ENCODE data around the gene SEC61A1.
A peak's percentile ranks its signal among the peaks of the same experiment; 100 is the strongest.

Gene SEC61A1

DNA sequence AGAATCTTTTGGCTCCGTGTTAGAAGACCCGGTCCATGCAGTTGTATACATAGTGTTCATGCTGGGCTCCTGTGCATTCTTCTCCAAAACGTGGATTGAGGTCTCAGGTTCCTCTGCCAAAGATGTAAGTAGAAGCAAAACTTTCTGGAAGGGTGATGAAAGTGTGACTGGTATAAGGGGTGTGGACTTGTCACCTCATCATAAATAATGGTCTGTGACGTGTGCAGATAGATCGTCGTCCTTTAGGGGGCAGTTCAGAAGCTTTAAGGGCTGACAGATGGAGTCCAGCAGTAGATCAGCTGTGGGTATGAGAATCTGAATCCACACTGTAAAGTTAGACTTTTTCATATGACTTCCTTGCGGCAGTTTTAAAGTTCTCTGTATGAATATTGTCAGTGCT, 15.3 kb downstream of the SEC61A1 start:
- H2BK5ac ChIP-seq (ENCODE audit: low read length): no peak overlapping the region
- DNase-seq (ENCODE audit: low spot score): no peak
- H4K8ac ChIP-seq (ENCODE audit: low read depth, low read length): no peak overlapping the region
- H2BK120ac ChIP-seq (ENCODE audit: low read depth, low read length): no peak overlapping the region
- no peak overlapping the region for H2AFZ ChIP-seq (ENCODE audit: low read length)
- no peaks in the 10 kb centered on the region for H3K27me3 ChIP-seq (ENCODE audit: control insufficient read depth in 3 of 3, insufficient read depth in 3 of 3, low read depth in 1 of 3, low read length in 3 of 3)
- no peaks in the 10 kb centered on the region for H3K79me1 ChIP-seq (ENCODE audit: low read depth, low read length)
- no peak overlapping the region for H3K23ac ChIP-seq (ENCODE audit: low read depth, low read length, poor library complexity)
- WGBS, 2 donors (ENCODE audit: extremely low coverage in 2 of 2, insufficient read length in 2 of 2, insufficient replicate concordance in 1 of 2): no CpG with 5 or more reads among the region's 7 CpGs
- no peak overlapping the region for H3K14ac ChIP-seq (ENCODE audit: low read length)
- H3K27ac ChIP-seq (replicated peaks; ENCODE audit: low read length): no peak overlapping the region
- H3K9ac ChIP-seq (ENCODE audit: low read depth, low read length, poor library complexity): no peak overlapping the region
- H3K4me1 ChIP-seq (ENCODE audit: control insufficient read depth in 2 of 2, insufficient read depth in 1 of 2, low read depth in 1 of 2, low read length in 2 of 2): no peaks in the 10 kb centered on the region
- H4K91ac ChIP-seq (ENCODE audit: low read depth, low read length, poor library complexity): no peak overlapping the region
- H3K4me2 ChIP-seq (ENCODE audit: insufficient read depth, low read length, poor library complexity, severe bottlenecking): no peak overlapping the region
- no peak overlapping the region for H2BK15ac ChIP-seq (ENCODE audit: low read length)
- no peak overlapping the region for H2BK12ac ChIP-seq (ENCODE audit: low read length)
- no peaks in the 10 kb centered on the region for H3K9me3 ChIP-seq (replicated peaks in 1 of 2; ENCODE audit: control insufficient read depth in 2 of 2, insufficient read depth in 1 of 2, low read depth in 1 of 2, low read length in 2 of 2)
- no peak overlapping the region for H3K4ac ChIP-seq (ENCODE audit: low read length)
- no peak overlapping the region for H3K4me3 ChIP-seq (ENCODE audit: low read length in 2 of 2)
- H3K36me3 ChIP-seq (replicated peaks in 1 of 2; ENCODE audit: control insufficient read depth in 2 of 2, insufficient read depth in 2 of 2, low read length in 2 of 2): peaks cover 65 to 98% of the 10 kb centered on the region in 2 donors
- H3K18ac ChIP-seq (ENCODE audit: low read length): no peak overlapping the region
- no peak overlapping the region for H2AK5ac ChIP-seq (ENCODE audit: low read depth, low read length)

DNA sequence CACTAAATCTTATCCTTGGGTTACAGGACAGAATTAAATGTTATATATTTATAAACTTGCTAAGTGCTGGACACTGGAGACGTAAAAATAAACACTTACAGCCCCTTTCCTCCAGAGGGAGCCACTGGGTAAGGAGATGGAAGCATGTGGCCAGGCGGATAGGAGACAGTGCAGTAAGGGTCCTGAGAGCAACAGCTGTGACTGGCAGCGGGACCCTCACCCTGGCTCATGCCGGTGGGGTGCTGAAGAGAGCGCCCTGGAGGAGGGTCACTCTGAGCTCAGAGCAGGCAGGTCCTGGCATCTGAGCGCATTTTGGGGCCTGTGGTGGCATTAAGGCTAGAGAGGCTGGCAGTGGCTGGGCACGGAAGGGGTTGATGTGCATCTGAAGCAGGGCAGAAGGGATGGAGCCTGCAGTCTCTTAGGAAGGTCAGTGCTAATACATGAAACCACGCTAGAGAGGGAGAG, 16.0 kb downstream of the SEC61A1 start:
- H4K91ac ChIP-seq (ENCODE audit: low read depth, low read length, poor library complexity): no peak overlapping the region
- no peak overlapping the region for H3K18ac ChIP-seq (ENCODE audit: low read length)
- H3K4me2 ChIP-seq (ENCODE audit: insufficient read depth, low read length, poor library complexity, severe bottlenecking): no peak overlapping the region
- H3K9ac ChIP-seq (ENCODE audit: low read depth, low read length, poor library complexity): no peak overlapping the region
- no peak overlapping the region for H2AFZ ChIP-seq (ENCODE audit: low read length)
- H2BK15ac ChIP-seq (ENCODE audit: low read length): no peak overlapping the region
- peak; percentile 50 for DNase-seq (ENCODE audit: low spot score)
- H2BK5ac ChIP-seq (ENCODE audit: low read length): no peak overlapping the region
- H3K14ac ChIP-seq (ENCODE audit: low read length): no peak overlapping the region
- H4K8ac ChIP-seq (ENCODE audit: low read depth, low read length): no peak overlapping the region
- H3K4me1 ChIP-seq (ENCODE audit: control insufficient read depth in 2 of 2, insufficient read depth in 1 of 2, low read depth in 1 of 2, low read length in 2 of 2): no peaks in the 10 kb centered on the region
- H3K4me3 ChIP-seq (ENCODE audit: low read length in 2 of 2): no peak overlapping the region
- no peak overlapping the region for H3K23ac ChIP-seq (ENCODE audit: low read depth, low read length, poor library complexity)
- no peak overlapping the region for H2AK5ac ChIP-seq (ENCODE audit: low read depth, low read length)
- no peaks in the 10 kb centered on the region for H3K27me3 ChIP-seq (ENCODE audit: control insufficient read depth in 3 of 3, insufficient read depth in 3 of 3, low read depth in 1 of 3, low read length in 3 of 3)
- no peak overlapping the region for H3K27ac ChIP-seq (replicated peaks; ENCODE audit: low read length)
- peaks cover 2% of the 10 kb centered on the region for H3K79me1 ChIP-seq (ENCODE audit: low read depth, low read length)
- peaks cover 62 to 98% of the 10 kb centered on the region in 2 donors for H3K36me3 ChIP-seq (replicated peaks in 1 of 2; ENCODE audit: control insufficient read depth in 2 of 2, insufficient read depth in 2 of 2, low read length in 2 of 2)
- H2BK120ac ChIP-seq (ENCODE audit: low read depth, low read length): no peak overlapping the region
- no peaks in the 10 kb centered on the region for H3K9me3 ChIP-seq (replicated peaks in 1 of 2; ENCODE audit: control insufficient read depth in 2 of 2, insufficient read depth in 1 of 2, low read depth in 1 of 2, low read length in 2 of 2)
- no peak overlapping the region for H2BK12ac ChIP-seq (ENCODE audit: low read length)
- H3K4ac ChIP-seq (ENCODE audit: low read length): no peak overlapping the region
- WGBS, 2 donors (ENCODE audit: extremely low coverage in 2 of 2, insufficient read length in 2 of 2, insufficient replicate concordance in 1 of 2): no CpG with 5 or more reads among the region's 8 CpGs

- Histone ChIP-seq H3K18ac (ENCODE audit: low read length) (no peak overlapping the region), H3K4me1 (ENCODE audit: control insufficient read depth in 2 of 2, insufficient read depth in 1 of 2, low read depth in 1 of 2, low read length in 2 of 2) (no peaks in the 10 kb centered on the region), H3K9me3 (replicated peaks in 1 of 2; ENCODE audit: control insufficient read depth in 2 of 2, insufficient read depth in 1 of 2, low read depth in 1 of 2, low read length in 2 of 2) (no peaks in the 10 kb centered on the region), H2BK12ac (ENCODE audit: low read length) (no peak overlapping the region), H3K4ac (ENCODE audit: low read length) (no peak overlapping the region), H2BK15ac (ENCODE audit: low read length) (no peak overlapping the region), H3K4me3 (ENCODE audit: low read length in 2 of 2) (no peak overlapping the region), H3K27me3 (ENCODE audit: control insufficient read depth in 3 of 3, insufficient read depth in 3 of 3, low read depth in 1 of 3, low read length in 3 of 3) (no peaks in the 10 kb centered on the region), H3K36me3 (replicated peaks in 1 of 2; ENCODE audit: control insufficient read depth in 2 of 2, insufficient read depth in 2 of 2, low read length in 2 of 2) (peaks cover 60 to 100% of the 10 kb centered on the region in 2 donors), H3K4me2 (ENCODE audit: insufficient read depth, low read length, poor library complexity, severe bottlenecking) (no peak overlapping the region), H3K79me1 (ENCODE audit: low read depth, low read length) (peaks cover 5% of the 10 kb centered on the region), H3K9ac (ENCODE audit: low read depth, low read length, poor library complexity) (no peak overlapping the region), H3K23ac (ENCODE audit: low read depth, low read length, poor library complexity) (no peak overlapping the region), H2BK120ac (ENCODE audit: low read depth, low read length) (no peak overlapping the region), H4K91ac (ENCODE audit: low read depth, low read length, poor library complexity) (no peak overlapping the region), H2AK5ac (ENCODE audit: low read depth, low read length) (no peak overlapping the region), H3K14ac (ENCODE audit: low read length) (no peak overlapping the region), H3K27ac (replicated peaks; ENCODE audit: low read length) (no peak overlapping the region), H4K8ac (ENCODE audit: low read depth, low read length) (no peak overlapping the region), H2AFZ (ENCODE audit: low read length) (no peak overlapping the region), H2BK5ac (ENCODE audit: low read length) (no peak overlapping the region)
- no peak for DNase-seq (ENCODE audit: low spot score)
- no CpG with 5 or more reads among the region's 15 CpGs for WGBS, 2 donors (ENCODE audit: extremely low coverage in 2 of 2, insufficient read length in 2 of 2, insufficient replicate concordance in 1 of 2)
Measured at GRCh38 chr3:128069271-128069670, 17.0 kb downstream of the SEC61A1 start.

DNA sequence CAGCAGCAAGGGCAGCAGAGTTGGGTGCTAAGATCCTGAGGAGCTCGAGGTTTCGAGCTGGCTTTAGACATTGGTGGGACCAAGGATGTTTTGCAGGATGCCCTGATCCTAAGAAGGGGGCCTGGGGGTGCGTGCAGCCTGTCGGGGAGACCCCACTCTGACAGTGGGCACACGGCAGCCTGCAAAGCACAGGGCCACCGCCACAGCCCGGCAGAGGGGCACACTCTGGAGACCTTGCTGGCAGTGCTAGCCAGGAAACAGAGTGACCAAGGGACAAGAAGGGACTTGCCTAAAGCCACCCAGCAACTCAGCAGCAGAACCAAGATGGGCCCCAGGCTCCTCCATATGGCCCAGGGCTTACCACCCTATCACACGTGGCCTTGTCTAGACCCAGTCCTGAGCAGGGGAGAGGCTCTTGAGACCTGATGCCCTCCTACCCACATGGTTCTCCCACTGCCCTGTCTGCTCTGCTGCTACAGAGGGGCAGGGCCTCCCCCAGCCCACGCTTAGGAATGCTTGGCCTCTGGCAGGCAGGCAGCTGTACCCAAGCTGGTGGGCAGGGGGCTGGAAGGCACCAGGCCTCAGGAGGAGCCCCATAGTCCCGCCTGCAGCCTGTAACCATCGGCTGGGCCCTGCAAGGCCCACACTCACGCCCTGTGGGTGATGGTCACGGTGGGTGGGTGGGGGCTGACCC, 18.8 kb downstream of the SEC61A1 start:
- H3K4me1 ChIP-seq (ENCODE audit: control insufficient read depth in 2 of 2, insufficient read depth in 1 of 2, low read depth in 1 of 2, low read length in 2 of 2): peaks cover 0 to 8% of the 10 kb centered on the region in 2 donors
- H2BK120ac ChIP-seq (ENCODE audit: low read depth, low read length): no peak overlapping the region
- no peak overlapping the region for H3K14ac ChIP-seq (ENCODE audit: low read length)
- H2BK15ac ChIP-seq (ENCODE audit: low read length): no peak overlapping the region
- peaks cover 5% of the 10 kb centered on the region for H3K79me1 ChIP-seq (ENCODE audit: low read depth, low read length)
- no CpG with 5 or more reads among the region's 13 CpGs for WGBS, 2 donors (ENCODE audit: extremely low coverage in 2 of 2, insufficient read length in 2 of 2, insufficient replicate concordance in 1 of 2)
- H2AFZ ChIP-seq (ENCODE audit: low read length): no peak overlapping the region
- H3K23ac ChIP-seq (ENCODE audit: low read depth, low read length, poor library complexity): no peak overlapping the region
- DNase-seq (ENCODE audit: low spot score): no peak
- no peak overlapping the region for H3K4me2 ChIP-seq (ENCODE audit: insufficient read depth, low read length, poor library complexity, severe bottlenecking)
- H4K8ac ChIP-seq (ENCODE audit: low read depth, low read length): no peak overlapping the region
- H3K18ac ChIP-seq (ENCODE audit: low read length): peak overlapping the region; percentile 65
- H3K27me3 ChIP-seq (ENCODE audit: control insufficient read depth in 3 of 3, insufficient read depth in 3 of 3, low read depth in 1 of 3, low read length in 3 of 3): peaks cover 0 to 4% (median 0%) of the 10 kb centered on the region in 3 experiments
- H3K36me3 ChIP-seq (replicated peaks in 1 of 2; ENCODE audit: control insufficient read depth in 2 of 2, insufficient read depth in 2 of 2, low read length in 2 of 2): peaks cover 54 to 93% of the 10 kb centered on the region in 2 donors
- H2BK12ac ChIP-seq (ENCODE audit: low read length): peak overlapping the region; percentile 26
- no peak overlapping the region for H3K27ac ChIP-seq (replicated peaks; ENCODE audit: low read length)
- no peak overlapping the region for H4K91ac ChIP-seq (ENCODE audit: low read depth, low read length, poor library complexity)
- peak overlapping the region; percentile 46 for H3K9ac ChIP-seq (ENCODE audit: low read depth, low read length, poor library complexity)
- no peaks in the 10 kb centered on the region for H3K9me3 ChIP-seq (replicated peaks in 1 of 2; ENCODE audit: control insufficient read depth in 2 of 2, insufficient read depth in 1 of 2, low read depth in 1 of 2, low read length in 2 of 2)
- H3K4ac ChIP-seq (ENCODE audit: low read length): no peak overlapping the region
- H2AK5ac ChIP-seq (ENCODE audit: low read depth, low read length): no peak overlapping the region
- H2BK5ac ChIP-seq (ENCODE audit: low read length): no peak overlapping the region
- H3K4me3 ChIP-seq (ENCODE audit: low read length in 2 of 2): no peak overlapping the region

Data from neuronal stem cell (in vitro differentiated cells).